VCaP (cell line): ENCODE results near the gene HSPBP1.
"Not testable (repeated sequence)": the region's sequence is repeated elsewhere in the genome, so short reads cannot be mapped to it uniquely, and the experiment has no call there.

Experiments used
- H3K27ac ChIP-seq: fragments of 450-650 bp; 2 replicates; pipeline ENCODE4 v1.5.1; 2017
- CTCF ChIP-seq: fragments of 450-650 bp; conservative IDR thresholded peaks from 2 replicates; pipeline ENCODE4 v1.5.1; 2017; ENCODE audit warnings: mild to moderate bottlenecking, moderate library complexity

Gene HSPBP1

GRCh38 chr19:55279770-55280643 is at the start of gene HSPBP1:
TSS of gene HSPBP1 (minus strand) at chr19:55280110. CDS start at chr19:55279608, 502 bp downstream.
- H3K27ac ChIP-seq = peak within 1 kb of the TSS; percentile 81
- no peak for TF ChIP-seq CTCF

GRCh38 chr19:55328774-55329318 is 48.9 kb upstream of the HSPBP1 start:
- H3K27ac ChIP-seq = not testable (repeated sequence)

GRCh38 chr19:55325172-55325571 is 45.3 kb upstream of the HSPBP1 start, which contains the start of gene TMEM150B:
TSS of gene TMEM150B (minus strand) at chr19:55325341. CDS start at chr19:55321036, 4,305 bp downstream.
- no peak for TF ChIP-seq CTCF
- no peak within 1 kb of the TSS for H3K27ac ChIP-seq

- no peak for TF ChIP-seq CTCF
- H3K27ac ChIP-seq = no peak overlapping the region
Measured at GRCh38 chr19:55324662-55325061, 44.8 kb upstream of the HSPBP1 start.

- TF ChIP-seq CTCF = no peak
- H3K27ac ChIP-seq = no peak overlapping the region
Measured at GRCh38 chr19:55322204-55322885, 42.4 kb upstream of the HSPBP1 start.

- no peak overlapping the region for H3K27ac ChIP-seq
- no peak for TF ChIP-seq CTCF
Measured at GRCh38 chr19:55321466-55322137, 41.7 kb upstream of the HSPBP1 start.

GRCh38 chr19:55320844-55321419 is 41.0 kb upstream of the HSPBP1 start:
- TF ChIP-seq CTCF = no peak
- H3K27ac ChIP-seq = no peak overlapping the region
